OCI-LY7 (cell line): ENCODE results near the gene VWA5B1.

Source experiments
- EZH2phosphoT487 ChIP-seq: fragments of 200-600 bp; sonication (generic); IDR thresholded peaks from 2 replicates; pipeline ENCODE4 v1.6.1; 2018; ENCODE audit warnings: low read depth, borderline replicate concordance, mild to moderate bottlenecking, mixed run types, antibody characterized with exemption, low read length, moderate library complexity, mixed read lengths
- TF ChIP-seq, protein P1 (sequence below): fragments of 200-600 bp; sonication (generic); conservative IDR thresholded peaks from 2 replicates; pipeline ENCODE4 v1.5.1; 2014; ENCODE audit warnings: mild to moderate bottlenecking, antibody characterized with exemption, low read length, moderate library complexity, mixed read lengths

DNA sequence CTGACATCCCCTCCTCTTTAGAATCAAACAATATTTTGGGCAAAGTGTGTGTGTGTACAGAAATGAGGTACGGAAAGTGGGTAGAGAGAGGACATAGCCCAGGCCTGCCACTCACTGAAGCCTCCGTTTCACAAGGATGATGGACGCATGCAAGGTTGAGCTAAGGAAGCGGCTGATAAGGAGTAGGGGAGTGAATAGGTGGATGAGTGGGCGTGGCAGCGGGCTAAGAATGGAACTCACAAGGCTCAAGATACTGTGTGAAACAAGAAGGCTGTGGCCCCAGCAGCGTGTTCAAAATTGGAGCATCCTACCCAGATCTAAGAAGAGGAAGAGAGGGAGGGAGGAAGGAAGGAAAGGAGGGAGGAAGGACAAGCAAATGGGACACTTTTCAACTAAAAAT is 37.5 kb downstream of the VWA5B1 start:
- no peak for TF ChIP-seq EZH2phosphoT487
- TF ChIP-seq, protein P1, sequence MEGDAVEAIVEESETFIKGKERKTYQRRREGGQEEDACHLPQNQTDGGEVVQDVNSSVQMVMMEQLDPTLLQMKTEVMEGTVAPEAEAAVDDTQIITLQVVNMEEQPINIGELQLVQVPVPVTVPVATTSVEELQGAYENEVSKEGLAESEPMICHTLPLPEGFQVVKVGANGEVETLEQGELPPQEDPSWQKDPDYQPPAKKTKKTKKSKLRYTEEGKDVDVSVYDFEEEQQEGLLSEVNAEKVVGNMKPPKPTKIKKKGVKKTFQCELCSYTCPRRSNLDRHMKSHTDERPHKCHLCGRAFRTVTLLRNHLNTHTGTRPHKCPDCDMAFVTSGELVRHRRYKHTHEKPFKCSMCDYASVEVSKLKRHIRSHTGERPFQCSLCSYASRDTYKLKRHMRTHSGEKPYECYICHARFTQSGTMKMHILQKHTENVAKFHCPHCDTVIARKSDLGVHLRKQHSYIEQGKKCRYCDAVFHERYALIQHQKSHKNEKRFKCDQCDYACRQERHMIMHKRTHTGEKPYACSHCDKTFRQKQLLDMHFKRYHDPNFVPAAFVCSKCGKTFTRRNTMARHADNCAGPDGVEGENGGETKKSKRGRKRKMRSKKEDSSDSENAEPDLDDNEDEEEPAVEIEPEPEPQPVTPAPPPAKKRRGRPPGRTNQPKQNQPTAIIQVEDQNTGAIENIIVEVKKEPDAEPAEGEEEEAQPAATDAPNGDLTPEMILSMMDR: no peak
